Prostate gland (tissue), 2 donors: ENCODE results near the gene AGO4. TPM values are rescaled to one million over a fixed set of nuclear protein-coding genes. Genes with fewer than 3 reads are reported as not detected.
"Not testable (repeated sequence)": the region's sequence is repeated elsewhere in the genome, so short reads cannot be mapped to it uniquely, and the experiment has no call there.

Experiments
- DNase-seq: peaks from one replicate; pipeline ENCODE4 v3.0.0-alpha.2; 2019; ENCODE audit warnings: low spot score
- H3K27ac ChIP-seq, 2 donors: fragments of 200-600 bp; sonication (generic); 2 replicates each; pipeline ENCODE4 v1.5.1; 2017 to 2019
- H3K27me3 ChIP-seq: fragments of 200-600 bp; sonication (generic); replicated peaks from 2 replicates; pipeline ENCODE4 v1.5.1; 2019; ENCODE audit not compliant: insufficient read depth
- H3K36me3 ChIP-seq, 2 donors: fragments of 200-600 bp; sonication (generic); 1 replicate in 1 of 2; 2 replicates in 1 of 2; pipeline versions ENCODE4 v1.5.1 to v1.8.1; 2017 to 2019
- H3K4me1 ChIP-seq: fragments of 200-600 bp; sonication (generic); replicated peaks from 2 replicates; pipeline ENCODE4 v1.5.1; 2019
- H3K4me3 ChIP-seq, 2 donors: fragments of 200-600 bp; sonication (generic); 2 replicates each; pipeline ENCODE4 v1.5.1; 2017 to 2019
- H3K9me3 ChIP-seq: fragments of 200-600 bp; sonication (generic); 2 replicates; pipeline ENCODE4 v1.5.1; 2017
- POLR2A ChIP-seq: fragments of 450-650 bp; IDR thresholded peaks from one replicate; pipeline ENCODE4 v1.6.1; 2016; ENCODE audit warnings: antibody characterized with exemption, mild to moderate bottlenecking
- POLR2AphosphoS5 ChIP-seq: sonication (generic); formaldehyde crosslinking; IDR thresholded peaks from one replicate; pipeline ENCODE4 v1.6.1; 2017; ENCODE audit warnings: antibody characterized with exemption
- WGBS: methylation state at CpG from one replicate; pipeline ENCODE4 v1.1.5; 2018; 5-methylcytosine and 5-hydroxymethylcytosine counted together
- intact Hi-C: fragments of 100-400 bp; cut with DNase I; formaldehyde crosslinking; loops from one replicate; pipeline ENCODE4 v1.14.2; 2022
- total RNA-seq, 2 donors: library from RNA; depleted of rRNA; stranded (reverse); fragments of >200 nt; gene quantifications; one replicate each; pipeline ENCODE4 v1.1.0, GENCODE V29; 2016
- TF ChIP-seq, protein P1 (sequence below), 4 experiments: fragments of 200-600 bp in 2 of 4; fragments of 450-650 bp in 2 of 4; sonication (generic) in 2 of 4; IDR thresholded peaks; 1 replicate in 3 of 4; 2 replicates in 1 of 4; pipeline ENCODE4 v1.5.1; 2016 to 2019; ENCODE audit warnings: antibody characterized with exemption in 4 of 4, mild to moderate bottlenecking in 2 of 4, moderate library complexity in 2 of 4

The AGO4 gene
- total RNA-seq, 2 donors from 2014 or later: 11.7 to 15.2 TPM

DNA sequence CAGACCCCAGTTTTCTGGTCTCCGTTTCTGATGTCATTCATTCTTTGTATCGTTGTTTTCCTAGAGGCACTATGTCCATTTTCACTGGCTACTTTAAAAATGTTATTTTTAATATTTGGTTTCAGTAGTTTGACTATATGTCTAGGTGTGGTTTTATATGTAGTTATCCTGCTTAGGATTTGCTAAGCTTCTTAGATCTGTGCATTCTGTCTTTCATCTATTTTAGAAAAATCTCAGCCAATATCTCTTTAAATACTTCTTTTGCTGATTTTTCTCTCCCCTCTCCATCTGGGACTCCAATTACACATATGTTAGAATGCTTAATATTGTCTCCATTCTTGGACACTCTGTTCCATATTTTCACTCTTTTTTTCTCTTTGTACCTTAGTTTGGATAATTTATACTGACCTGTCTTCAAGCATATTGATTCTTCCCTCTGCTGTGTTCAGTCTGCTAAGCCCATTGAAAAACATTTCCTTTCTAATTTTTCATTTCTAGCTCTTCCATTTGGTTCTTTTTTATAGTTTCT is 24.7 kb upstream of the AGO4 start:
- H3K36me3 ChIP-seq: no peaks in the 10 kb centered on the region
- no peak overlapping the region for H3K4me3 ChIP-seq
- no peak for TF ChIP-seq POLR2AphosphoS5
- TF ChIP-seq POLR2A: no peak
- TF ChIP-seq, protein P1, sequence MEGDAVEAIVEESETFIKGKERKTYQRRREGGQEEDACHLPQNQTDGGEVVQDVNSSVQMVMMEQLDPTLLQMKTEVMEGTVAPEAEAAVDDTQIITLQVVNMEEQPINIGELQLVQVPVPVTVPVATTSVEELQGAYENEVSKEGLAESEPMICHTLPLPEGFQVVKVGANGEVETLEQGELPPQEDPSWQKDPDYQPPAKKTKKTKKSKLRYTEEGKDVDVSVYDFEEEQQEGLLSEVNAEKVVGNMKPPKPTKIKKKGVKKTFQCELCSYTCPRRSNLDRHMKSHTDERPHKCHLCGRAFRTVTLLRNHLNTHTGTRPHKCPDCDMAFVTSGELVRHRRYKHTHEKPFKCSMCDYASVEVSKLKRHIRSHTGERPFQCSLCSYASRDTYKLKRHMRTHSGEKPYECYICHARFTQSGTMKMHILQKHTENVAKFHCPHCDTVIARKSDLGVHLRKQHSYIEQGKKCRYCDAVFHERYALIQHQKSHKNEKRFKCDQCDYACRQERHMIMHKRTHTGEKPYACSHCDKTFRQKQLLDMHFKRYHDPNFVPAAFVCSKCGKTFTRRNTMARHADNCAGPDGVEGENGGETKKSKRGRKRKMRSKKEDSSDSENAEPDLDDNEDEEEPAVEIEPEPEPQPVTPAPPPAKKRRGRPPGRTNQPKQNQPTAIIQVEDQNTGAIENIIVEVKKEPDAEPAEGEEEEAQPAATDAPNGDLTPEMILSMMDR (IDR thresholded peaks at IDR 0.05): no peak
- no peaks in the 10 kb centered on the region for H3K9me3 ChIP-seq
- no peaks in the 10 kb centered on the region for H3K27me3 ChIP-seq
- DNase-seq: no peak
- 96% methylated on average over 2 of the region's 2 CpGs for WGBS
- no peak overlapping the region for H3K27ac ChIP-seq
- intact Hi-C loops: no loop called here
- H3K4me1 ChIP-seq: no peaks in the 10 kb centered on the region

DNA sequence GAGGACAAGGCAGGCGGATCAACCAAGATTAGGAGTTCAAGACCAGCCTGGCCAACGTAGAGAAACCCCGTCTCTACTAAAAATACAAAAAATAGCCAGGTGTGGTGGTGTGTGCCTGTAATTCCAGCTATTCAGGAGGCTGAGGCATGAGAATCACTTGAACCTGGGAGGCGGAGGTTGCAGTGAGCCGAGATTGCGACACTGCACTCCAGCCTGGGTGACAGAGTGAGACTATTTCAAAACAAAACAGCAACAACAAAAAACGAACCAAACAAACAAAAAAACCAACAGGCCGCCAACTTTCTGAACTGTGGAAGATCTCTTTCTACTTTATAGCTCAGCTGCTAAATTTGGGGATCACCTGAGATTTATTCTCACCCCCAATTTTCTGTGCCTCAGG is 23.5 kb upstream of the AGO4 start:
- not testable (repeated sequence) for H3K9me3 ChIP-seq

DNA sequence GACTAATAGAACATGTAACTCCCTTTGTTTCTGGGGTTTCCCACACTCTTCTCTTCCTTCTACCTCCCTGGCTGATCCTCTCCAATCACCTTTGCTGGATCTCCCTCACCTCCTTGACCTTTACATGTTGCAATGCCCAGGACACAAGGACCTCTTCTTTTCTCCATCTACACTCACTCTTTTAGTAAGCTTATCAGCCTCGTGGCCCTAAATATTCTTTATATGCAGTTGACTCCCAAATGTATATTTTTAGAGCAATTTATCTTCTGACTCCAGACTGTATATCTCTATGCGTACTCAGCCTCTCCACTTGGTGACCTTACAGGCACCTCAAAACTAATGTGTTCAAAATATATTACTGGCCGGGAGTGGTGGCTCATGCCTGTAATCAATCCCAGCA is 19.7 kb upstream of the AGO4 start:
- H3K9me3 ChIP-seq: no peaks in the 10 kb centered on the region
- TF ChIP-seq, protein P1 (IDR thresholded peaks at IDR 0.05): no peak
- TF ChIP-seq POLR2AphosphoS5 (no peak), POLR2A (no peak)
- intact Hi-C loops: no loop called here
- no peaks in the 10 kb centered on the region for H3K27me3 ChIP-seq
- DNase-seq: no peak
- 73% methylated on average over 3 of the region's 3 CpGs for WGBS
- no peak overlapping the region for H3K4me3 ChIP-seq
- H3K36me3 ChIP-seq: no peaks in the 10 kb centered on the region
- H3K4me1 ChIP-seq: no peaks in the 10 kb centered on the region
- no peak overlapping the region for H3K27ac ChIP-seq

More for the DNA sequence above, 23.5 kb upstream of the AGO4 start:
- whole genome bisulfite sequencing: 88% methylated on average over 8 of the region's 8 CpGs
- DNase-seq, H3K36me3 ChIP-seq, H3K27ac ChIP-seq, intact Hi-C loops, H3K4me3 ChIP-seq, H3K27me3 ChIP-seq, H3K4me1 ChIP-seq: not testable (repeated sequence)

DNA sequence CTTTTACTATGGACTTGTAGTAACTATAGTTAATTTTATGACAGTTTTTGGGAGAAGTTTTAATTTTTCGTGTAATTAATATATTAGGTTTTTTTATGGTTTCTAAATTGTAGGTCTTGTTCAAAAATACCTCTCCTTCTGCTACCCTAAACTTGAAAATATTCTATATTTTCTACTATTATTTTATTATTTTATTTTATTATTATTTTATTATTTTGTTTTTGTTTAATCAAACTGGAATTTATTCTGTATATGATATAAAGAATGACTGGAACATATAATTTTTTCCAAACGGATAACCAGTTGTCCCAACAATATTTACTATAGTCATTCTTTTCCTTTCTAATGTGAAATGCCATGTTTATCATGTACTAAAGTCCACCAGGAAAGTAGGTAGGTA is 17.1 kb upstream of the AGO4 start:
- Histone ChIP-seq H3K27me3 (no peaks in the 10 kb centered on the region), H3K36me3 (no peaks in the 10 kb centered on the region), H3K27ac (no peak overlapping the region), H3K9me3 (no peaks in the 10 kb centered on the region), H3K4me1 (no peaks in the 10 kb centered on the region), H3K4me3 (no peak overlapping the region)
- 85% methylated on average over 2 of the region's 2 CpGs for WGBS
- no peak for DNase-seq
- intact Hi-C loops: no loop called here
- no peak for TF ChIP-seq POLR2A
- no peak for TF ChIP-seq POLR2AphosphoS5
- TF ChIP-seq, protein P1 (IDR thresholded peaks at IDR 0.05): no peak

DNA sequence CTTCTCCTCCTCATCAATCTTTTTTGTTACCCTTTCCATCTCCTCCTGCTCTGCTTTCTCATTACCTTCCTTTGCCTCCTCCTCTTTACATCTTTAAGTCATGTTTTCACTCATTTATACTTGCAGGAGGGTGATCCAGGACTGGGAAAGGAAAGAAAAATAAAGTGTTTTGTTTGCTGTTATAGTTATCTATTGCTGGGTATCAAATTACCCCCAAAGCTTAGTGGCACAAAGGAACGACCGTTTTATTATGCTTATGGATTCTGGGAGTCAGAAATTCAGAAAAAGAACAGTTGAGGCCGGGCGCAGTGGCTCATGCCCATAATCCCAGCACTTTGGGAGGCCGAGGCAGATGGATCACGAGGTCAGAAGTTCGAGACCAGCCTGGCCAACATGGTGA is 12.5 kb upstream of the AGO4 start:
- no peak for DNase-seq
- intact Hi-C loops: no loop called here
- H3K27ac ChIP-seq: no peak overlapping the region
- no peak for TF ChIP-seq POLR2AphosphoS5
- TF ChIP-seq, protein P1 (IDR thresholded peaks at IDR 0.05): no peak
- no peak for TF ChIP-seq POLR2A
- 66% methylated on average over 7 of the region's 7 CpGs for WGBS
- H3K27me3 ChIP-seq: no peaks in the 10 kb centered on the region
- H3K4me3 ChIP-seq: no peak overlapping the region
- no peaks in the 10 kb centered on the region for H3K36me3 ChIP-seq
- H3K4me1 ChIP-seq: no peaks in the 10 kb centered on the region
- no peaks in the 10 kb centered on the region for H3K9me3 ChIP-seq
